ENCODE measurements around the gene MFAP5.

The MFAP5 gene

DNA sequence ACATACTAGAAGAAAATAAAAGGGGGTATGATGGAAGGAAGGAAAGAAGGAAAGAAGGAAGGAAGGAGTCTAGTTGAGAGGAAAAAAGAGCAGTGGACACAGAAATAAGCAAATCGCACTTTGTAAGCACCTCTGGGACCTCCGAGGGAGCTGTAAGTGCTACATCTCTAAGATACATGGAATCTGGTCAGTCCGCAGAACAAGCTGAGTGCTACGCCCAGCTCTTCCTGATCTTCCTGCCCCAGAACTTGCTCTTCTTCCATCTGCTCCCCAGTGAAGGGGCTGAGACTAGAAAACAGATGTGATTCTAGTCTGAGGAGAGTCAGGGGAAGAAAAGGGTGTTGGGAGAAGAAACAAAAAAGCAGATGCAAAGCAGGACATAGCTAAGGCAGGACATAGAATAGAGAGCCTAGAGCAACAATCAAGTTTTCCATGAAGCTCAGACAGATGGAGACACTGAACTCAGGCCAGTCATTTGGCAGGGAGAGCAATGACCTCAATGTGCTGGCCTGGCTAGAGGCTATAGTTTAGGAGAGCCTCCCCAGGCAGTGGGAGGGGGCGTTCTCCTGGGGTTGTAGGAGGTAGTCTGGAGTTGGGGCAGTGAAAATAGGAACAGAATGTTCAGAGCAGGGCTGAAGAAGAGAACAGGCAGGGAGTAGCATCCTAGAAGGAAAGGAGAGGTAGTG, 1.7 kb upstream of the MFAP5 start:
- DNase-seq (ENCODE audit: low read depth) = no peak
- TF ChIP-seq, protein P1, sequence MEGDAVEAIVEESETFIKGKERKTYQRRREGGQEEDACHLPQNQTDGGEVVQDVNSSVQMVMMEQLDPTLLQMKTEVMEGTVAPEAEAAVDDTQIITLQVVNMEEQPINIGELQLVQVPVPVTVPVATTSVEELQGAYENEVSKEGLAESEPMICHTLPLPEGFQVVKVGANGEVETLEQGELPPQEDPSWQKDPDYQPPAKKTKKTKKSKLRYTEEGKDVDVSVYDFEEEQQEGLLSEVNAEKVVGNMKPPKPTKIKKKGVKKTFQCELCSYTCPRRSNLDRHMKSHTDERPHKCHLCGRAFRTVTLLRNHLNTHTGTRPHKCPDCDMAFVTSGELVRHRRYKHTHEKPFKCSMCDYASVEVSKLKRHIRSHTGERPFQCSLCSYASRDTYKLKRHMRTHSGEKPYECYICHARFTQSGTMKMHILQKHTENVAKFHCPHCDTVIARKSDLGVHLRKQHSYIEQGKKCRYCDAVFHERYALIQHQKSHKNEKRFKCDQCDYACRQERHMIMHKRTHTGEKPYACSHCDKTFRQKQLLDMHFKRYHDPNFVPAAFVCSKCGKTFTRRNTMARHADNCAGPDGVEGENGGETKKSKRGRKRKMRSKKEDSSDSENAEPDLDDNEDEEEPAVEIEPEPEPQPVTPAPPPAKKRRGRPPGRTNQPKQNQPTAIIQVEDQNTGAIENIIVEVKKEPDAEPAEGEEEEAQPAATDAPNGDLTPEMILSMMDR (IDR thresholded peaks at IDR 0.05; ENCODE audit: control insufficient read depth, extremely low read depth, insufficient read depth) = no peak
- no peak overlapping the region for H3K4me3 ChIP-seq (ENCODE audit: low read depth, low read length)

DNA sequence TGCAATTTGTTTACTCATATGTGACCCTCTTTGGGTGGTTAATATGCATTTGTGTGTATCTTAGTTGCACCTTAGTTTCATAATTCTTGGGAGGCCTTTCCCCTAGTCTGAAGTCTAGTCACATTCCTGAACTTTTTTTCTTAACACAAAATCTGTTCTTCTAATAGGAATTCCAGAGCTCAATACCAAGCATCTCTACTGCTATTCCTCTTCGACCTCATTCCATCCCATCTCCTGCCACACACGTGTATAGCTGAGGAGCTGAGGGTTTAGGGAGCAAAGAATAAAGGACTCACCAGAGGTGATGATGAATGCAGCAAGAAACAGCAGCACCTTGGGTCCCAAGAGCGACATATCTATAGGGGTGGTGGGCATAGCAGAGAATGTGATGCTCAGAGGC, 875 bp downstream of the MFAP5 start:
- TF ChIP-seq, protein P1 (IDR thresholded peaks at IDR 0.05; ENCODE audit: control insufficient read depth, extremely low read depth, insufficient read depth) = no peak
- H3K4me3 ChIP-seq (ENCODE audit: low read depth, low read length) = no peak overlapping the region
- DNase-seq (ENCODE audit: low read depth) = no peak

DNA sequence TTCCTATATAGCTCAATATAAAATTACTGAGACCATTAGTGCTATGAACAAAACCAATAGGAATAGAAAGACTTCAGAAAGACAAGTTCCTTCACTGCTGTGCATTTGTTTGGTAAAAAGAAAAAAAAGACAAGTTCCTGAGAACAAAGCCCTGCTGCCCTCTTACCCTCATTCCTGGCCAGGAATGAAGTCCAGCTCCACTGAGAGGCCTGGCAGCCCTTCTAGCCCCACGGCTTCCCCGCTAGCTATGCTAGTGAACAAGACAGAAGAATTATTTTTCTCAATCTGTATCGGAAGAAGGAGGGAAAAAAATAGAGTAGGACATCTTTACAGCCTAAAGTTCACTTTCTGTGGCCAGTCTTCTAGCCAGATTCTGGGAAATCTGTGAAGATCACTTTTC, 1.6 kb downstream of the MFAP5 start:
- H3K4me3 ChIP-seq (ENCODE audit: low read depth, low read length) = no peak overlapping the region
- no peak for DNase-seq (ENCODE audit: low read depth)
- TF ChIP-seq, protein P1 (IDR thresholded peaks at IDR 0.05; ENCODE audit: control insufficient read depth, extremely low read depth, insufficient read depth) = no peak

DNA sequence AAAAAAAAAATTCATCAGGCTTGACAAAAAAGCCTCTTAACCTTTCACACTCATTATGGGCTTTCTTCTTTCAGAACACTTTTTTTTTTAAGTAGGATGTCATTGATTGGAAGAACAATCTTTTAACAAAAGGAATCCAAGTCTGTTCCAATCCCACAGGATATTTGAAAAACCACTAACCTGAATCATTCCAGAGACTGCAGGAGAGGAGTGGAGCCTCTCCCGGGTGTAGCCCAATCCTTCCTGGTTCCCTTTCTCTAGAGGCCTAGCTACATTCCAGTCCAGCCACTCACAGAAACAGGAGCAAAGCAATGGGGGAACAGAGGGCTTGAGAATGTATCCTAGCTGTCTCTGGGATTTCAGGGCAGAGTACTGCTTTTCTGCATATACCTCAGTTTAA, 4.3 kb downstream of the MFAP5 start:
- no peak for DNase-seq (ENCODE audit: low read depth)

DNA sequence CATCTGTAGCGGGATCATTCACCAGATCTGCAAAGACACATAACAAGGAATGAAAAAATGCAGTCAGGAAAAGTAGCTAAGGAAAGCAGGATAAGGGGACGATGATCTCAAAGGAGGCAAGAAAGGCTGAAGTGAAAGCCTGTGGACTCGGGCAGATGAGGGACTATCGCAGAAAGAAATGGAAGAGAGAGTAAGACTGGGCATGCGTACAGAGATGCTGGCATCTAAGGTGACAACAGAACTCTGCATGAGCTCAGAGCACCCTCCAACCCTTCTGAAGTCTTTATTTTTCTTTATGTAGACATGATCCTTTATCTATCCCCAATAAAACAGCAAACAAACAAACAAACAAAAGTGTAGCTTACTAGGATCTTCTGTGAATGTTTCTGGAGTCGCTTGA, 7.2 kb downstream of the MFAP5 start:
- TF ChIP-seq, protein P1 (IDR thresholded peaks at IDR 0.05; ENCODE audit: control insufficient read depth, extremely low read depth, insufficient read depth) = no peak
- no peak for DNase-seq (ENCODE audit: low read depth)
- no peak overlapping the region for H3K4me3 ChIP-seq (ENCODE audit: low read depth, low read length)

More for the DNA sequence above, 4.3 kb downstream of the MFAP5 start:
- TF ChIP-seq, protein P1 (IDR thresholded peaks at IDR 0.05; ENCODE audit: control insufficient read depth, extremely low read depth, insufficient read depth) = no peak
- no peak overlapping the region for H3K4me3 ChIP-seq (ENCODE audit: low read depth, low read length)

DNA sequence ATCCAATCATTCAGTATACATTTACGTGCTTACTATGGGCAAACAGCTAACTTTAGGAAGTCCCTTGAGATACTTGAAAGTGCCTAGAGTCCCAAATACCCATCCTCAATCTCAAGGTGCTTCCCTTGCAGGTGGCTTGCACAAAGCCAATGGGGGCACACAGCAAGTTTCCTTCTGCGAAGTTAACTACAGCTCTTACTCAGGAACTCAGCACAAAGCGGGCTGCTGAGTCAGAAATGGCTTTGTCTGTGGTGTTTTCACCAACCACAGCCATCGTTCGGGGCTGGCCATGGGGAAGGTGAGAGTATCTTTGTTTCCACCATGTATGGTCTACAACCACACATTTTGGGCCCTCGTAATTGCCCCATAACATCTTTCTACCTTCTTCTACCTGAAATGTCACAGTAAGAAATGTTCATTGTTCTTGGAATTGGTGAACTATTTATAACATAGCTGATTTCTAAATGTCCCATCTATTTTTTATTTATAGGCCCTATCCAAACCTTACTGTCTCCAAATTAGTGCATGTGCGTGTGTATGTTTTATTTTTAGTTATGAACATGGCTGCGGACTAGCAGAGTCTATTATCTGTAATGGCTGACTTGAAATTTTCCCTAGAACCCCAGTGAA, 13.9 kb downstream of the MFAP5 start:
- TF ChIP-seq, protein P1 (IDR thresholded peaks at IDR 0.05; ENCODE audit: control insufficient read depth, extremely low read depth, insufficient read depth) = no peak
- no peak for DNase-seq (ENCODE audit: low read depth)
- no peak overlapping the region for H3K4me3 ChIP-seq (ENCODE audit: low read depth, low read length)

DNA sequence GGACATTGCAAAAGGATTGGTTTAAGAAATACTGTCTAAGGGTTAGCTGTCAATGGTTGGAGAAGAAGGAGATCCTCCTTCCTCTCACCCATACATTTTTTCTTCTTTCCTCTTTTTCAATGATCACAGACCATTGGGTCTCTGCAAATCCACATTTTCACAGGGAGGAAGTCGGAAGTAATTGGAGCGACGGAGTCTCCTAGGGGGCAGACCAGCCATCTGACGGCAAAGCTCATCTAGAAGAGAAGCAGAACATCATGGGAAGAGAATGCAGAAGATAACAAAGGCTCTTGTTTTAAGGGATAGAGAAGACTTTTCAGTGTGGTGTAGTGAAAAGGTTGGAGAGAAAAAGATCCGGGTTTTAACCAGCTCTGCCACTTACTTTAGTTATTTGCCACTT, 14.7 kb downstream of the MFAP5 start:
- DNase-seq (ENCODE audit: low read depth) = no peak
- TF ChIP-seq, protein P1 (IDR thresholded peaks at IDR 0.05; ENCODE audit: control insufficient read depth, extremely low read depth, insufficient read depth) = no peak
- H3K4me3 ChIP-seq (ENCODE audit: low read depth, low read length) = no peak overlapping the region
